Retinal pigment epithelial cell (primary cell): Measurements from ENCODE around the gene SUSD3.
A peak's percentile ranks its signal among the peaks of the same experiment; 100 is the strongest.

Experiments
- DNase-seq: peaks from one replicate; pipeline ENCODE4 v3.0.0-alpha.2; 2010; ENCODE audit warnings: low read depth
- H3K4me3 ChIP-seq: 2 replicates; pipeline ENCODE4 v1.5.1; 2011; ENCODE audit warnings: mild to moderate bottlenecking, low read length, control low read depth, moderate library complexity
- TF ChIP-seq, protein P1 (sequence below): conservative IDR thresholded peaks from 2 replicates; pipeline ENCODE4 v1.5.1; 2011; ENCODE audit warnings: low read depth, low read length, control low read depth, inconsistent platforms

Gene SUSD3

DNA sequence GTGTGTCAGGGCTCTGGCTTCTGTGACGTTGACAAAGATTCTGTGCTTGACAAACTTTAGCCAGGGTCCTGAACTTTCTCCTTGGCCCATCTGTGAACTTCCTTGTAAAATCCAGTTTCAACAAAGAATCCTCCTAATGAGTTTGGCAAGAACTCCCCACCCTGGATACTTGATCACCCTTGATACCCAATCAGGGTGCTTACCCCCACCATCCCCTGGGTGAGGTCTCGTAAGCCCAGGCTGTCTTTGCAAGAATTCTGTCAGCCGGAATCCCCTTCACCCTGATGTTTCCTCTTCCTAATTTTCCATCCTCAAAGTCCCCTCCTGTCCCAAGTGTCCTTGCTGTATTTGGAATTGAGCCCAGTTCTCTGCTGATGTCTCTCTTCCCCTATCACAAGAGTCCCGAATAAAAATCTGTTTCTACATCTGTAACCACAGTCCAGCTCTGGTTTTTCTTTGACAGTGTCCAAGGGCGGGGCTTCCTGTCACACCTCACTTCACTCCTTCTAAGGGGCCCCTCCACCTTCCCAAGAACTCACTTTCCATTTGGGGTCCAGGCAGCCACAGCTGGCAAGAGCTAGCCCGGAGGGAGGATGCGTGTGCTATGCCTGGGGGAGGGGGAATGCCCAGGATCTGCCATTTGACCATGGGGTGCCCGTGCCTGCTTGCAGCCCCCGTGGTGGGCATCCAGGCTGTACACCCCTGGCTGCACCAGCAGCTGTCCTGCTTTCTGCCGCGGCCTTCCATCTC is 34.8 kb downstream of the SUSD3 start:
- no peak overlapping the region for H3K4me3 ChIP-seq
- TF ChIP-seq, protein P1, sequence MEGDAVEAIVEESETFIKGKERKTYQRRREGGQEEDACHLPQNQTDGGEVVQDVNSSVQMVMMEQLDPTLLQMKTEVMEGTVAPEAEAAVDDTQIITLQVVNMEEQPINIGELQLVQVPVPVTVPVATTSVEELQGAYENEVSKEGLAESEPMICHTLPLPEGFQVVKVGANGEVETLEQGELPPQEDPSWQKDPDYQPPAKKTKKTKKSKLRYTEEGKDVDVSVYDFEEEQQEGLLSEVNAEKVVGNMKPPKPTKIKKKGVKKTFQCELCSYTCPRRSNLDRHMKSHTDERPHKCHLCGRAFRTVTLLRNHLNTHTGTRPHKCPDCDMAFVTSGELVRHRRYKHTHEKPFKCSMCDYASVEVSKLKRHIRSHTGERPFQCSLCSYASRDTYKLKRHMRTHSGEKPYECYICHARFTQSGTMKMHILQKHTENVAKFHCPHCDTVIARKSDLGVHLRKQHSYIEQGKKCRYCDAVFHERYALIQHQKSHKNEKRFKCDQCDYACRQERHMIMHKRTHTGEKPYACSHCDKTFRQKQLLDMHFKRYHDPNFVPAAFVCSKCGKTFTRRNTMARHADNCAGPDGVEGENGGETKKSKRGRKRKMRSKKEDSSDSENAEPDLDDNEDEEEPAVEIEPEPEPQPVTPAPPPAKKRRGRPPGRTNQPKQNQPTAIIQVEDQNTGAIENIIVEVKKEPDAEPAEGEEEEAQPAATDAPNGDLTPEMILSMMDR = no peak
- no peak for DNase-seq

GRCh38 chr9:93093877-93094657 is 35.6 kb downstream of the SUSD3 start:
- DNase-seq = no peak
- TF ChIP-seq, protein P1 = no peak
- H3K4me3 ChIP-seq = no peak overlapping the region

DNA sequence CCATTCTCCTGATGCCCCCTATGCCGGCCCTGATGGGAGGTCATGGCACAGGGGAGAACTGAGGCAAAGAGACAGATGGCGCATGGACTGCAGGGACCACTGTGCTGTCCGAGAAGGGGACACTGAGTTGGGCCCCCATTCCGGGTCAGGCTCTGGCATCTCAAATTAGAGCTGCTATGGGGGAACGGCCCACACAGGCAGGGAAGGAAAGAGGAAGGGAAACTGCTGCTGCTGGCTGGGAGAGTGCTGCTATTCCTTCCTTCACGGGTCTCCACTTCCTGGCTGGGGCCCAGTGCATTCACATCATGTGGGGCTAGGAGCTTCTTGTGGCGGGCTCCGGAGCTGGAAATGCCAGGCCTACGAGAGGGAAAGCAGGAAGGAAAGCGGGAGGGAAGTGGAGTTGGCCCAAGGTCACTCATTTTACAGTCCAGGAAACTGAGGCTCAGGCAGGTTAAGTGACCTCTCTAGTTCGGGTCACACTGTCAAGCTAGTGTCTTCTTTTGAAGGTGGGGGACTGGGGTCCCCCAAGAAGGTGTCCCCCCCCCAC is 36.2 kb downstream of the SUSD3 start:
- DNase-seq = no peak
- H3K4me3 ChIP-seq = peak overlapping the region; percentile 45
- TF ChIP-seq, protein P1 = no peak

DNA sequence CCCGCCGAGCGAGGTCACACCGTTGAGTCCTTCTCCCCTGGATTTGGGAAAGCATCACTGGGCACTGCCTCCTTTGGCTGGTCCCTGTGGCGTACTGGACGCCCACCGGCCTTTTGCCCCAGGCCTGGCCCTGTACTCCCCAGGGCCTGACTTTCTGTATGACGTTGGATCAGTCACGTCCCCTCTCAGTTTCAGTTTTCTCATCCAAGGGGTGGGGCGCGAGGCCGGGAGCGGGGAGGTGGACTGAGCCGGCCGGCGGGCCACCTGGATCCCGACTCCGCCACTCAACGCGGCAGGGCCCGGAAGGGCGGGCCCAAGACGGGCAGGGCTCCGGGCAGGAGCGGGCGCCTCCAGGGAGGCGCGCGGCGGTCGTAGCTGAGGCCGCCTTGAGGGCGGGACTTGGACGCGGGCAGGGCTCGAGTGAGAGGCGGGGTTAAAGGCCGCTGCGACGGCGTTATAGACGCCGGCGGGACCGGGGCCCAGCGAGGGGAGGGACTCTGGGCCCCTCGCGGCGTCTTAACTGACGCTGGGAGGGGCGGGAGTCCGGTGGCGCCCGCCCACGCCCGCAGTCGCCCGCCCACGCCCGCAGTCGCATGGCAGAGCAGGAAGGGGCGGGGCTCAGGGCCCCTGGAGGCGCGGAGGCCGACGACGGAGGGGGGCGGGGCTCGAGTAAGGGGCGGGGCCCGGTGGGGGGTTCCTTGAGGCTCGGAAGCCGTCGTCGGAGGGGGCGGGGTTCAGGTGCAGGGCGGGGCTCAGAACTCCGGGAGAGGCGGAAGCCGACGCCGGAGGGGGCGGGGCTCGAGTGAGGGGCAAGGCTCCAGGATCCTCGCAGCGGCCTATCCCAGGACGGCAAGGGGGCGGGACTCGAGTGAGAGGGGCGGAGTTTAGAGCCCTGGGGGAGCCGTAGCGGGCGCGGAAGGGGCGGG is 37.0 kb downstream of the SUSD3 start:
- TF ChIP-seq, protein P1 = no peak
- DNase-seq = peak; percentile 88
- peak overlapping the region; percentile 45 for H3K4me3 ChIP-seq

DNA sequence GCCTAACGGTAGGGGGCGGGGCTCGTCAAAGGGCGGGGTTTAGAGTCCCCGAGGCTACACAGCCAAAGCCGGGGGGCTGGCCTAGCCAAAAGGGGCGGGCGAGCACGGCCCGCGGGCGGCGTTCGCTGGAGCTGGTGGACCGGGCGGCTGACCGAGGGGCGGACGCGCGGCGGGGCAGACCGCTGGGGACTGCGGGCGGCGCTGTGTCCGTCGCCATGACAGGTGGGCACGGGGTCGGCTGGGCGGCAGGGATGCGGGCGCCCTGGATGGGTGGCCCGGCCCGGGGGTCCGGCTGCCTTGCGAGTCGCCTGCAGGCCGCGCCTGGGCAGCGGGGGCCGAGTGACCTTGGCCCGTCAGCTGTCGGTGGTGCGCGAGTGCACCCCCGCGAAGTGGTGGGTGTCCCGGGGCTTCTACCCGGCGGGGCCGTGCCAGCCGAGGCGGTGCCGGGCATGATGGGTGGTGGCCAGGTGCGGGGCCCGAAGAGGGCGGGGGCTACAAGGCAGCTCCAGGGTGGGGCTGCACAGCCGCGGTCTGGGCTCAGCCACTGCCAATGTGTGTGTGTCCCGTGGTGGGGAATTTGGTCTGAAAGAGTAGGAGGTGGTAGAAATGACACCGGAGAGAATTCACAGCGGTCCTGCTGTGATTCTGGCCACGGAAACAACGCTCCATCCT is 37.8 kb downstream of the SUSD3 start, which contains the start of gene CARD19:
TSS of gene CARD19 (plus strand) at position 87 of the 672 bp plus-strand sequence. CDS start at position 216, 129 bp downstream.
- TF ChIP-seq, protein P1 = no peak
- peak within 1 kb of the TSS; percentile 76 for H3K4me3 ChIP-seq
- DNase-seq = no peak

- H3K4me3 ChIP-seq = peak overlapping the region; percentile 76
- DNase-seq = no peak
These were observed 38.4 kb downstream of the SUSD3 start for GRCh38 chr9:93096811-93097382.

More at GRCh38 chr9:93096811-93097382, 38.4 kb downstream of the SUSD3 start:
- TF ChIP-seq, protein P1 = no peak
